ENCODE results near the gene KCNAB1.

DNA sequence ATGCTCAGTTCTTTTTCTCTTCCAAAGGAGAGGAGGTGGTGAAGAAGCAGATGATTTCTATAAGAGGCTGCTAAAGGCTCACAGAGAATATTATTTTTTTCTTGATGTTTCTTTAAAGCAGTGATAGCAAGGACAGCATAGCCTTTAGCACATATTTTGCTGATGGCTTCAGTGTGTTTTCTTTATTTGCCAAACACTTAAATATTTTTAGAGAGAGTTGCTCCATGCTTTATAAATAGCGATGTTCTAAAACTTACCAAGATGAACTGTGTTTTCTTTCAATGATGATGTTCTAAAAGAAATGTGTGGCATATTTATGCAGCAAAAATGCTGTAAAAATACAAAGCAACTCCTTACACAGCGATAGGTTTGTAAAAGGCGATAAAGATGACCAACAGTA lies 11.8 kb upstream of the KCNAB1 start:
- no peak for TF ChIP-seq BHLHE40 (IDR thresholded peaks at IDR 0.05; ENCODE audit: borderline replicate concordance)
- TF ChIP-seq ARNT (IDR thresholded peaks at IDR 0.05): no peak
- no peak for TF ChIP-seq NFRKB (IDR thresholded peaks at IDR 0.05)
- no peak for TF ChIP-seq CTBP1 (IDR thresholded peaks at IDR 0.05; ENCODE audit: borderline replicate concordance)
- no peak for TF ChIP-seq ELF4 (IDR thresholded peaks at IDR 0.05)
- TF ChIP-seq LEF1 (IDR thresholded peaks at IDR 0.05; ENCODE audit: borderline replicate concordance): no peak
- no peak for TF ChIP-seq SUZ12 (IDR thresholded peaks at IDR 0.05)
- no peak for TF ChIP-seq FOXM1 (IDR thresholded peaks at IDR 0.05; ENCODE audit: borderline replicate concordance)

Measured in HEK293T (cell line).